GM10248 (cell line): Measurements from ENCODE around the gene PGAM2.

Experiments used
- CTCF ChIA-PET: fragments of 300-600 bp; sonication (Branson Sonifier 250); formaldehyde crosslinking; extraction: SDS; loops from one replicate; lab custom pipeline; 2021; ENCODE audit warnings: antibody characterized with exemption; lab: Yijun Ruan, JAX
- POLR2A ChIA-PET: fragments of 350-650 bp; sonication (Branson Sonifier 250); formaldehyde crosslinking; extraction: SDS; loops from one replicate; lab custom pipeline; 2020; ENCODE audit warnings: antibody characterized with exemption; lab: Yijun Ruan, JAX
- DNase-seq: peaks from one replicate; pipeline ENCODE4 v3.0.0; 2012; ENCODE audit errors: extremely low spot score
- TF ChIP-seq, protein P1 (sequence below): IDR thresholded peaks from 2 replicates; pipeline ENCODE4 v1.5.1; 2012; ENCODE audit warnings: mild to moderate bottlenecking, low read depth; ENCODE audit errors: extremely low read depth, missing control alignments, control extremely low read depth

PGAM2 gene

DNA sequence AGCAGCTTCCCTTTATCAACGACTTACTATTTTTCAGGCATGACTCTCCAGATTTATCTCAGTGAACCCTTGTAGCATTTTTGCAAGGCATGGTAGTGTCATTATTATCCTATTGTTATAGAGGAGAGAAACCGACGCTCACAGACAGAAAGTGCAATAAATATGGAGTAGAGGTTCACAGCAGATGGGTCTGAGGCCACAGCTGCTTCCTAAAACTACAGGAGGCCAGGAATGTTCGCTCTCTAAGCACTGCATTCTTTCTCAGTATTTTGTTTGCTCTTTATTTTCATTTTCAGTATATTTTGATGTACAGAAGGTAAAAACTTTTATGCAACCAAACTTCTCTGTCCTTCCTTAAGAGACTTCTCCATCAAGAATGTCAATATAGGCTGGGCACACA is 34.3 kb upstream of the PGAM2 start:
- POLR2A ChIA-PET, result no interaction called here
- DNase-seq, result no peak
- TF ChIP-seq, protein P1, sequence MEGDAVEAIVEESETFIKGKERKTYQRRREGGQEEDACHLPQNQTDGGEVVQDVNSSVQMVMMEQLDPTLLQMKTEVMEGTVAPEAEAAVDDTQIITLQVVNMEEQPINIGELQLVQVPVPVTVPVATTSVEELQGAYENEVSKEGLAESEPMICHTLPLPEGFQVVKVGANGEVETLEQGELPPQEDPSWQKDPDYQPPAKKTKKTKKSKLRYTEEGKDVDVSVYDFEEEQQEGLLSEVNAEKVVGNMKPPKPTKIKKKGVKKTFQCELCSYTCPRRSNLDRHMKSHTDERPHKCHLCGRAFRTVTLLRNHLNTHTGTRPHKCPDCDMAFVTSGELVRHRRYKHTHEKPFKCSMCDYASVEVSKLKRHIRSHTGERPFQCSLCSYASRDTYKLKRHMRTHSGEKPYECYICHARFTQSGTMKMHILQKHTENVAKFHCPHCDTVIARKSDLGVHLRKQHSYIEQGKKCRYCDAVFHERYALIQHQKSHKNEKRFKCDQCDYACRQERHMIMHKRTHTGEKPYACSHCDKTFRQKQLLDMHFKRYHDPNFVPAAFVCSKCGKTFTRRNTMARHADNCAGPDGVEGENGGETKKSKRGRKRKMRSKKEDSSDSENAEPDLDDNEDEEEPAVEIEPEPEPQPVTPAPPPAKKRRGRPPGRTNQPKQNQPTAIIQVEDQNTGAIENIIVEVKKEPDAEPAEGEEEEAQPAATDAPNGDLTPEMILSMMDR, result no peak
- CTCF ChIA-PET, result interaction anchor here (1.0 to 3.7 kb wide), 4 partner anchors 14 to 27 kb away, joined by 3 to 42 read pairs (median 4); partner anchors contain the start of gene POLD2

DNA sequence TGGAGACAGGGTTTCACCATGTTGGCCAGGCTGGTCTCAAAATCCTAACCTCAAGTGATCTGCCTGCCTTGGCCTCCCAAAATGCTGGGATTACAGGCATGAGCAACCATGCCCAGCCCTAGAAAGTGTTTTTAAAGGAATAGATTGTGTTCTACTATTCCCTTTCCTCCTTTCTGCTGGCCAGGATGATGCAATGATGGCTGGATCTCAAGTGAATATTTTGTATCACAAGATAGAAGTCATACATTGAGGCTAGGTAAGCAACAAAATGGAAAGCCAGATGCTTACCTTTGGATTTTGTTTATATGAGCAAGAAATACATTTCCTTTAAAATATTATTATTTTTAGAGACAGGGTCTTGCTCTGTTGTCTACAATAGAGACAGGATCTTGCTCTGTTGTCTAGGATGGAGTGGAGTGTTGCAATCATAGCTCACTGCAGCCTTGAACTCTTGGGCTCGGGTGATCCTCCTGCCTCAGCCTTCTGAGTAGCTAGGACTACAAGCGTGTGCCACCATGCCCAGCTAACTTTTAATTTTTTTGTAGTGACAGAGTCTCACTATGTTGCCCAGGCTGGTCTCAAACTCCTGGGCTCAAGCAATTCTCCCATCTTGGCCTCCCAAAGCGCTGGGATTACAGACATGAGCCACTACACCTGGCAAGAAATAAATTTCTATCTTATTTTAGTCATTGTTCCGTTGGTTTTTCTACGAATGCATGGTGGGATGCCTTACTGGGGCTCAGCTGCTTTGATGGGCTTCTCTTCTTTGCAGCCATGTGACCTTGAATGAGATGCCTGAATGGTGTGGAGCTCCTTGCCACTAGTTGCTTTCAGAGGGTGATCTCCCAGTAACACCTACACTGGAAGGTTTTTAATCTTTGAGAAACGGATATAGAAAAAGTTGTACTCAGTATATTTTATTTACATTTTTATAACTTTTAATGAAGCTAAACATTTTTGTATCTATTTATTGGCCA is 33.0 kb upstream of the PGAM2 start:
- TF ChIP-seq, protein P1, result no peak
- POLR2A ChIA-PET, result no interaction called here
- DNase-seq, result no peak
- CTCF ChIA-PET, result interaction anchor here (0.8 to 3.7 kb wide), 12 partner anchors 9 to 467 kb away, joined by 3 to 42 read pairs (median 4); partner anchors contain the start of gene POLD2

DNA sequence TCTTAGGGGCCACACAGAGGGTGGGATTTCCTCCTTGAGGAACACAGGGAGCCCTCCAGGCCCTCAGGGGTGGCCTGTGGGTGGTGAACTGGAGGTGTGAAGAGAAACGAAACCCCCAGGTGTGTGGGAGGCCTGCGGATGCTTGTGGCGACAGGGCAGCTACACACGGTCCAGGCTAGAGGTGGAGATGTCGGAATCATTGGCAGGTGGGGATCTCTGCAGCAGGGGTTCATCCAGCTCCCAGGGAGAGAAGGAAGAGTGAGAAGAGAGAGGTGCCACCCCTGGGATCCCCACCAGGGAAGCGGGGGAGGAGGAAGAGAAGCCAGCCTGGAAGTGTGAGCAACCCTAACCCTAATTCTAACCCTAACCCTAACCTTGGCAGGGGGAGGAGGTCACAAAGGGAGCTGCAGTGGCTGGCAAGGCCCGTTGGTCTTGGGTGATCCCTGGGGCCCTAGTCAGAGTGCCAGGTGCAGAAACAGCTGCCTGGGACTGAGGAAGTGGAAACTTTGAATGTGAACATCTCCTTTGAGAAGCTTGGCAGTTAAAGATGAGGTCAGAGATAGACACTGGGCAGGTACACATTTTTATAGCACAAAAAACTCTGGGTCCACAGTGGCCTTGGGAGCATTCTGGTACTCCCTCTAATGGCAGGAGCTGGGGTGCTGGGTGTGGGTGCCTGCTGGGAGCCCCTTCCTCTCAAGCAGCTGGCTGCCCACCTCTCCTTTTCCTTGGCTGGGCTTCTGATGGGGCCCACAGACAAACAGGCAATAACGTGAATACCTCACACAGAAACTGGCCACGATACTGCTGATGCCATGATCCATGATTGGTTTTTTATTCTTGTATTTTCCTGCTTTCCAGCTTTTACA is 31.9 kb upstream of the PGAM2 start:
- ChIA-PET CTCF (interaction anchor here (0.8 to 3.7 kb wide), 10 partner anchors 10 to 437 kb away, joined by 3 to 42 read pairs (median 5); partner anchors contain the start of gene POLD2), POLR2A (no interaction called here)
- TF ChIP-seq, protein P1, result no peak
- peak; percentile 77 for DNase-seq

DNA sequence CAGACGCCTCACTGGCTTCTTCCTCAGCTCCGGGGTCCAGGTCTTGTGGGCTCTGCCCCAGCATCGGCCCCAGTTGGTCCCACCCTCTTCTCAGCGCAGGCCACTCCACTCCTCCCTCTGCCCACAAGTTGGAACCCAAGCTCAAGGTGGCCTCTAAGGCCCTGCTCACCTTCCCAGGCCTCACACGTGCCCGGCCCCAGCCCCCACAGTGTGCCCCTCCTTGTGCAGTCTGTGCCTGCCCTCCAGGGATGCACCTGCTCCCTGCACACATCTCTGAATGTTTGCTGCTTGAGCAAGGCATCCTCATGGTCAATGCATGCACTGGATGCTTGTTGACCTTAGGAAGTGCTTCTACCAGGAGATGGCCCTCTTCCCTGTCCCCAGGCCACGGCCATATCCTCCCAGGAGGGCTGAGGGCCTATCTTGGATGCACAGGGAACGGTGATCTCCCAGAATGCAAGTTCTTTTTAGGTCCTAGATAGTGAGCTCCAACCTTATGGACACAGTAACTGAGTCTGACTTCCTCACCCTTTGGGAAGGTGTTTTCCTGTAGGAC is 31.0 kb upstream of the PGAM2 start:
- TF ChIP-seq, protein P1, result no peak
- no peak for DNase-seq
- CTCF ChIA-PET, result interaction anchor here (0.8 to 3.7 kb wide), 6 partner anchors 10 to 438 kb away, joined by 3 to 42 read pairs (median 5); no protein-coding TSS in a partner anchor
- POLR2A ChIA-PET, result no interaction called here

DNA sequence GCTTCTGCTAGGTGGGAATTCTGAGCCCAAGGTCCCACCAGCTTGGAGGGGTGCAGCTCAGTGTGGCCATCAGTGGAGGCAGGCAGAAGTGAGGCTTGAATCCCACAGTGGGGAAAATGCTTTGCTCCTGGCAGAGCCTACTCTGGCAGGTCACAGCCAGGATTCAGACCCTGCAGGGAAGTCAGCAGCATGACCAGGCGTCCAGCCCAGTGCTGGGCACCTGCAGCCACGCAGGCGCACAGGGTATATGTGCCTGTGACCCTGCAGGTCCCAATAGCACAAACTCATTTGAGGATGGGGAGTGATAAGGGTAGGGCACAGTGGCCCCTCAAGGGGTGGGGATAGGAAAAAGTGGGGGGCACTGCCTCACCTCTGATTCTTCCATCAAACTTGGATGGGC is 30.4 kb upstream of the PGAM2 start:
- POLR2A ChIA-PET, result no interaction called here
- CTCF ChIA-PET, result no interaction called here

More for the DNA sequence above, 30.4 kb upstream of the PGAM2 start:
- DNase-seq, result no peak
- TF ChIP-seq, protein P1, result no peak
